ENCODE data around the gene PNLIPRP2. TPM values are rescaled to one million over a fixed set of nuclear protein-coding genes. Genes with fewer than 3 reads are reported as not detected.

The PNLIPRP2 gene
- total and polyA plus RNA-seq, 8 donors: 1.3 to 11.9 (median 4.1) TPM; not detected in 3

GRCh38 chr10:116672891-116673290, 52.1 kb downstream of the PNLIPRP2 start:
- TF ChIP-seq POLR2A (IDR thresholded peaks at IDR 0.05) (no peak), EP300 (IDR thresholded peaks at IDR 0.05) (no peak), POLR2AphosphoS5 (IDR thresholded peaks at IDR 0.05) (no peak)
- TF ChIP-seq, protein P1, sequence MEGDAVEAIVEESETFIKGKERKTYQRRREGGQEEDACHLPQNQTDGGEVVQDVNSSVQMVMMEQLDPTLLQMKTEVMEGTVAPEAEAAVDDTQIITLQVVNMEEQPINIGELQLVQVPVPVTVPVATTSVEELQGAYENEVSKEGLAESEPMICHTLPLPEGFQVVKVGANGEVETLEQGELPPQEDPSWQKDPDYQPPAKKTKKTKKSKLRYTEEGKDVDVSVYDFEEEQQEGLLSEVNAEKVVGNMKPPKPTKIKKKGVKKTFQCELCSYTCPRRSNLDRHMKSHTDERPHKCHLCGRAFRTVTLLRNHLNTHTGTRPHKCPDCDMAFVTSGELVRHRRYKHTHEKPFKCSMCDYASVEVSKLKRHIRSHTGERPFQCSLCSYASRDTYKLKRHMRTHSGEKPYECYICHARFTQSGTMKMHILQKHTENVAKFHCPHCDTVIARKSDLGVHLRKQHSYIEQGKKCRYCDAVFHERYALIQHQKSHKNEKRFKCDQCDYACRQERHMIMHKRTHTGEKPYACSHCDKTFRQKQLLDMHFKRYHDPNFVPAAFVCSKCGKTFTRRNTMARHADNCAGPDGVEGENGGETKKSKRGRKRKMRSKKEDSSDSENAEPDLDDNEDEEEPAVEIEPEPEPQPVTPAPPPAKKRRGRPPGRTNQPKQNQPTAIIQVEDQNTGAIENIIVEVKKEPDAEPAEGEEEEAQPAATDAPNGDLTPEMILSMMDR (IDR thresholded peaks at IDR 0.05): no peak

DNA sequence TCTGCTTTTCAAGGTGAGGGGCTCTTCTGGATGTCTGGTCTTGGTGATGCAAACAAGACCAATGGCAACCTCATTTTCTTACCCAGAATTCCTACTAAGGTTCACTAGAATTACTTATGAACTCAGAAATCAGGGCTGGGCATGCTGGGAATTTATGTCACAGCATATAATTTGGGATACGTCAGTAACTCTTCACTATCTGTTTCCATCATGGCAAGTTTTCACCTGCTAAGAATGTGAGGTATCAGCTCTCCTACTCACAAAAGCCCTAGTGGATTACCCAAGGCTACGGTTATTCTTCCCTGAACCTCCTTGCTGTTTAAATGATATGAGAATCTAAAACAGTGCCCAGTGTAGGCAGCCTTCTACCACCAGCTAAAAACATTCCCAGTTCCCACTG, 53.1 kb downstream of the PNLIPRP2 start:
- Histone ChIP-seq H3K9me3 (no peaks in the 10 kb centered on the region), H3K27ac (no peak overlapping the region), H3K4me3 (no peak overlapping the region), H3K36me3 (peaks cover 0 to 31% (median 9%) of the 10 kb centered on the region in 4 donors), H3K4me1 (peaks cover 0 to 9% (median 7%) of the 10 kb centered on the region in 4 donors), H3K27me3 (peaks cover 0 to 20% (median 15%) of the 10 kb centered on the region in 3 donors)
- no peak for TF ChIP-seq POLR2A (IDR thresholded peaks at IDR 0.05)
- TF ChIP-seq, protein P1 (IDR thresholded peaks at IDR 0.05): no peak
- TF ChIP-seq POLR2AphosphoS5 (IDR thresholded peaks at IDR 0.05): no peak
- TF ChIP-seq EP300 (IDR thresholded peaks at IDR 0.05): no peak
- WGBS, 5 donors: 84 to 88% (median 86%) methylated on average over 2 of the region's 2 CpGs
- intact Hi-C loops (cut with DNase I; ENCODE audit: low total_unique reads): no loop called here
- no peak for DNase-seq

More at GRCh38 chr10:116672891-116673290, 52.1 kb downstream of the PNLIPRP2 start:
- WGBS, 5 donors: 87 to 95% (median 94%) methylated on average over 5 of the region's 5 CpGs
- peaks cover 0 to 22% (median 15%) of the 10 kb centered on the region in 3 donors for H3K27me3 ChIP-seq
- no peak for DNase-seq
- H3K36me3 ChIP-seq: peaks cover 0 to 31% (median 9%) of the 10 kb centered on the region in 4 donors
- H3K4me3 ChIP-seq: no peak overlapping the region
- peaks cover 0 to 9% (median 7%) of the 10 kb centered on the region in 4 donors for H3K4me1 ChIP-seq
- intact Hi-C loops (cut with DNase I; ENCODE audit: low total_unique reads): no loop called here
- no peaks in the 10 kb centered on the region for H3K9me3 ChIP-seq
- no peak overlapping the region for H3K27ac ChIP-seq

DNA sequence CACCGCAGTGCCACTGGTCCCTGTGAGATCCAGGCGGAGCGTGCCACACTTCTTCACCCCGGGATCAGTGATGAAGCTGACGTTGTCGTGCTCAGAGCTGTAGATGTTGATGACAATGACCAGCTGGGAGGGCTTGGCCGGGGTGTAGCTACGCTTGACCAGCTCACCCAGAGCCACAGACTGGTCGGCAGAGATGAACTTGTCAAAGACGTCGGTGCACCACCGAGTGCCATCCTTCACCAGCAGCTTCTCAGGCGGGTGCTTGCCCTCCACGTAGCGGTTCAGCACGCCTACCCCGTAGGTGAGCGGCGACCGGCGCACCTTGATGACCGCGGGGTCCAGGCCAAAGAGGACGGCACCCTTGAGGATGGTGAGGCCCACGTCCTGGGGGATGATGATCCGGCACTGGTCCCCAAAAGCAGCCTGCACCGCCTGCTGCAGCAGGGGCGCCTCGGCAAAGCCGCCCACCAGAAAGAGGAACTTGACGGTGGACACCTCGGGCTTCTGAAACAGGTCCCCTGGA, 54.2 kb downstream of the PNLIPRP2 start:
- H3K27ac ChIP-seq: no peak overlapping the region
- H3K27me3 ChIP-seq: peaks cover 0 to 11% (median 9%) of the 10 kb centered on the region in 3 donors
- TF ChIP-seq POLR2AphosphoS5 (IDR thresholded peaks at IDR 0.05): no peak
- TF ChIP-seq, protein P1 (IDR thresholded peaks at IDR 0.05): no peak
- no peak for TF ChIP-seq POLR2A (IDR thresholded peaks at IDR 0.05)
- no peak for TF ChIP-seq EP300 (IDR thresholded peaks at IDR 0.05)
- DNase-seq: no peak
- no peaks in the 10 kb centered on the region for H3K9me3 ChIP-seq
- H3K4me1 ChIP-seq: peaks cover 0 to 5% (median 4%) of the 10 kb centered on the region in 4 donors
- intact Hi-C loops (cut with DNase I; ENCODE audit: low total_unique reads): no loop called here
- H3K4me3 ChIP-seq: no peak overlapping the region
- WGBS, 5 donors: 87 to 93% (median 89%) methylated on average over 20 to 32 of the region's 32 CpGs
- peaks cover 0 to 31% (median 9%) of the 10 kb centered on the region in 4 donors for H3K36me3 ChIP-seq

GRCh38 chr10:116676118-116676517, 55.4 kb downstream of the PNLIPRP2 start:
- DNase-seq: no peak
- Histone ChIP-seq H3K27ac (no peak overlapping the region), H3K4me1 (no peaks in the 10 kb centered on the region), H3K36me3 (peaks cover 0 to 31% (median 9%) of the 10 kb centered on the region in 4 donors), H3K27me3 (no peaks in the 10 kb centered on the region), H3K4me3 (no peak overlapping the region), H3K9me3 (no peaks in the 10 kb centered on the region)
- 86 to 92% (median 89%) methylated on average over 9 to 11 of the region's 11 CpGs for WGBS, 5 donors
- intact Hi-C loops (cut with DNase I; ENCODE audit: low total_unique reads): no loop called here
- TF ChIP-seq POLR2AphosphoS5 (IDR thresholded peaks at IDR 0.05): no peak
- no peak for TF ChIP-seq POLR2A (IDR thresholded peaks at IDR 0.05)
- no peak for TF ChIP-seq EP300 (IDR thresholded peaks at IDR 0.05)
- TF ChIP-seq, protein P1 (IDR thresholded peaks at IDR 0.05): no peak
